Body of pancreas (tissue), 4 donors: ENCODE results near the gene GPR17. TPM values are rescaled to one million over a fixed set of nuclear protein-coding genes. Genes with fewer than 3 reads are reported as not detected.

ENCODE experiments used
- ATAC-seq: fragments of 150-250 bp; one replicate; pipeline ENCODE4 v1.9.1; 2016
- DNase-seq, 4 donors: peaks; one replicate each; pipeline ENCODE4 v3.0.0-alpha.2; 2019
- H3K27ac ChIP-seq, 4 donors: fragments of 200-600 bp; sonication (generic); 1 replicate in 3 of 4; 2 replicates in 1 of 4; pipeline versions ENCODE4 v1.5.1 to v1.6.1; 2016 to 2019; ENCODE audit warnings: mild to moderate bottlenecking in 1 of 4, mixed read lengths in 1 of 4, moderate library complexity in 1 of 4
- H3K27me3 ChIP-seq, 2 donors: fragments of 200-600 bp; sonication (generic); one replicate each; pipeline ENCODE4 v1.6.0; 2016; ENCODE audit warnings: mild to moderate bottlenecking in 1 of 2
- H3K36me3 ChIP-seq, 2 donors: fragments of 200-600 bp; sonication (generic); replicated peaks in 1 of 2; 2 replicates each; pipeline ENCODE4 v1.5.1; 2016; ENCODE audit warnings: low read depth in 2 of 2; ENCODE audit not compliant: insufficient read depth in 1 of 2
- H3K4me1 ChIP-seq: fragments of 200-600 bp; sonication (generic); one replicate; pipeline ENCODE4 v1.6.0; 2016
- H3K4me3 ChIP-seq, 2 donors: fragments of 200-600 bp; sonication (generic); 1 replicate in 1 of 2; 2 replicates in 1 of 2; pipeline ENCODE4 v1.5.1; 2016 to 2019
- H3K9me3 ChIP-seq, 3 donors: fragments of 200-600 bp; sonication (generic); 1 replicate in 2 of 3; 2 replicates in 1 of 3; pipeline ENCODE4 v1.5.1; 2016
- POLR2A ChIP-seq, 3 donors: fragments of 450-650 bp; IDR thresholded peaks; one replicate each; pipeline ENCODE4 v1.6.1; 2016; ENCODE audit warnings: antibody characterized with exemption in 3 of 3, mild to moderate bottlenecking in 2 of 3
- WGBS, 2 donors: methylation state at CpG; one replicate each; pipeline ENCODE4 v1.1.5; 2017; 5-methylcytosine and 5-hydroxymethylcytosine counted together
- intact Hi-C: fragments of 100-400 bp; cut with DNase I; formaldehyde crosslinking; loops from one replicate; pipeline ENCODE4 v1.15.1; 2023
- total RNA-seq, 2 donors: library from RNA; depleted of rRNA; stranded (reverse); fragments of >200 nt; gene quantifications; one replicate each; pipeline ENCODE4 v1.1.0, GENCODE V29; 2016
- TF ChIP-seq, protein P1 (sequence below), 7 experiments: fragments of 450-650 bp in 4 of 7; fragments of 200-600 bp in 3 of 7; sonication (generic) in 3 of 7; IDR thresholded peaks; one replicate each; pipeline ENCODE4 v1.5.1; 2016 to 2019; ENCODE audit warnings: antibody characterized with exemption in 7 of 7

The GPR17 gene
- total RNA-seq, 2 donors from 2014 or later, result 0.26 TPM; not detected in 1

DNA sequence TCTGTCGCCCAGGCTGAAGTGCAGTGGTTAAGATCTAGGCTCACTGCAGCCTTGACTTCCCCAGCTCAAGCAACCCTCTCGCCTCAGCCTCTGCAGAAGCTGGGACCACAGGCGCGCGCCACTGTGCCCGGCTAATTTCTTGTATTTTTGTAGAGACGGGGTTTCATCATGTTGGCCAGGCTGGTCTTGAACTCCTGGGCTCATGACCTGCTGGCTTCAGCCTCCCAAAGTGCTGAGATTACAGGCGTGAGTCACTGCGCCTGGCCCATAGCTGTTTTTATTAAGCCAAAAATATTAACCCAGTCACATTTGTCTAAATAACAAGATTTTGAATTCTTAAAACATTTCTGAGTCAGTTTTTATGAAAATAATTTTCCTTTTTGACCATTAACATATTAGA, 49.0 kb downstream of the GPR17 start:
- intact Hi-C loops, result no loop called here
- Histone ChIP-seq H3K27me3 (no peaks in the 10 kb centered on the region), H3K4me1 (no peaks in the 10 kb centered on the region), H3K27ac (no peak overlapping the region), H3K9me3 (no peaks in the 10 kb centered on the region), H3K4me3 (no peak overlapping the region), H3K36me3 (no peaks in the 10 kb centered on the region)
- no peak for ATAC-seq
- no peak for DNase-seq
- WGBS, 2 donors, result 91 to 94% methylated on average over 9 of the region's 9 CpGs
- TF ChIP-seq, protein P1, sequence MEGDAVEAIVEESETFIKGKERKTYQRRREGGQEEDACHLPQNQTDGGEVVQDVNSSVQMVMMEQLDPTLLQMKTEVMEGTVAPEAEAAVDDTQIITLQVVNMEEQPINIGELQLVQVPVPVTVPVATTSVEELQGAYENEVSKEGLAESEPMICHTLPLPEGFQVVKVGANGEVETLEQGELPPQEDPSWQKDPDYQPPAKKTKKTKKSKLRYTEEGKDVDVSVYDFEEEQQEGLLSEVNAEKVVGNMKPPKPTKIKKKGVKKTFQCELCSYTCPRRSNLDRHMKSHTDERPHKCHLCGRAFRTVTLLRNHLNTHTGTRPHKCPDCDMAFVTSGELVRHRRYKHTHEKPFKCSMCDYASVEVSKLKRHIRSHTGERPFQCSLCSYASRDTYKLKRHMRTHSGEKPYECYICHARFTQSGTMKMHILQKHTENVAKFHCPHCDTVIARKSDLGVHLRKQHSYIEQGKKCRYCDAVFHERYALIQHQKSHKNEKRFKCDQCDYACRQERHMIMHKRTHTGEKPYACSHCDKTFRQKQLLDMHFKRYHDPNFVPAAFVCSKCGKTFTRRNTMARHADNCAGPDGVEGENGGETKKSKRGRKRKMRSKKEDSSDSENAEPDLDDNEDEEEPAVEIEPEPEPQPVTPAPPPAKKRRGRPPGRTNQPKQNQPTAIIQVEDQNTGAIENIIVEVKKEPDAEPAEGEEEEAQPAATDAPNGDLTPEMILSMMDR (IDR thresholded peaks at IDR 0.05), result no peak
- TF ChIP-seq POLR2A (IDR thresholded peaks at IDR 0.05), result no peak

- DNase-seq (peak; percentile 42 to 75 (median 58)), ATAC-seq (peak; percentile 70)
- Histone ChIP-seq H3K4me3 (no peak overlapping the region), H3K4me1 (peaks cover 7% of the 10 kb centered on the region), H3K27ac (no peak overlapping the region), H3K27me3 (no peaks in the 10 kb centered on the region), H3K9me3 (no peaks in the 10 kb centered on the region), H3K36me3 (no peaks in the 10 kb centered on the region)
- intact Hi-C loops, result no loop called here
- 30 to 34% methylated on average over 21 to 52 of the region's 52 CpGs for WGBS, 2 donors
- TF ChIP-seq POLR2A (IDR thresholded peaks at IDR 0.05), result no peak
- TF ChIP-seq, protein P1 (IDR thresholded peaks at IDR 0.05), result peak; percentile 20 to 52 (median 29)
Observed at GRCh38 chr2:127695491-127696472, 49.8 kb downstream of the GPR17 start.

GRCh38 chr2:127697482-127698180, 51.7 kb downstream of the GPR17 start:
- peaks cover 15% of the 10 kb centered on the region for H3K4me1 ChIP-seq
- no peaks in the 10 kb centered on the region for H3K9me3 ChIP-seq
- no peaks in the 10 kb centered on the region for H3K36me3 ChIP-seq
- H3K4me3 ChIP-seq, result no peak overlapping the region
- intact Hi-C loops, result no loop called here
- ATAC-seq (no peak), DNase-seq (no peak)
- TF ChIP-seq POLR2A (IDR thresholded peaks at IDR 0.05), result no peak
- TF ChIP-seq, protein P1 (IDR thresholded peaks at IDR 0.05), result no peak
- WGBS, 2 donors, result 88% methylated on average over 21 of the region's 21 CpGs
- no peaks in the 10 kb centered on the region for H3K27me3 ChIP-seq
- H3K27ac ChIP-seq, result no peak overlapping the region

DNA sequence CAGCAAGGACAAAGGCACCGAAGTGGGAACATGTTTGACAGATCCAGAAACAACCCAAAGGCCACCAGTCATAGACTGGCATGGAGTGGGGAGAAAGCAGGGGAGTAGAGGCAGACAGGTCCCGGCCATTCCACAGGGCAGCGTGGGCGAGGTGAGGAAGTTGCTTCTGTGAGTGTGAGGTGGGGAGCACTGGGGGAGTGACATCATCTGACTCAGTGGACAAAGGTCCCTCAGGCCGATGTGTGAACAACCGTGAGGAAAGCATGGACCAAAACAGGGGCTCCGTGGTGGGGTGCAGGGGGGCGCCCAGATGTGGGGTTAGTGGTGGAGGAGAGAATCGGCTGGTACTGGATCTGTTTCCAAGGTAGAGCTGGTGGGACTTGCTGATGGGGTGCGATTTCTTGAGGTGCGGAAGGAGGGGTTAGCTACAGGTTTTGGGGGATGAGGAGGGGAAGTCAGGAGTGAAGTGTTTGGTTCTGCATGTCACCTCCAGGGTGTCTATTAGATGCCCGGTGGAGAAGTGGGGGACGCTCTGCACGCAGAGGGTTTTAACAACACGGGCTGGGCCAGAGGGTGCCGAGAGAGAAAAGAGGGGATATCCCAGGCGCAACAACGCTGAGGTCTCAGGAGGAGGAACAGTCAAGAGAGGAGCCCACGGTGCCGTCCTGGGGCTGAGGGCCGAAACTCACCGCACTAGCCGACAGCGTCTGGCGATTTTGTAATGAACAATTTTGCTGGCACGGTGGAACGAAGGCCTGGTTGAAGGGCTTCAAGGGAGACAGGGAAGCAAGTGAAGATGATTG, 52.8 kb downstream of the GPR17 start:
- no peaks in the 10 kb centered on the region for H3K9me3 ChIP-seq
- peaks cover 26% of the 10 kb centered on the region for H3K4me1 ChIP-seq
- DNase-seq, result no peak
- no peaks in the 10 kb centered on the region for H3K27me3 ChIP-seq
- ATAC-seq, result no peak
- intact Hi-C loops, result no loop called here
- H3K36me3 ChIP-seq, result no peaks in the 10 kb centered on the region
- TF ChIP-seq, protein P1 (IDR thresholded peaks at IDR 0.05), result no peak
- no peak for TF ChIP-seq POLR2A (IDR thresholded peaks at IDR 0.05)
- H3K27ac ChIP-seq, result no peak overlapping the region
- no peak overlapping the region for H3K4me3 ChIP-seq
- WGBS, 2 donors, result 89 to 95% methylated on average over 26 to 27 of the region's 27 CpGs
